GM21367 (cell line): ENCODE data around the gene HAPLN2.

Source experiments
- ATAC-seq: cut with Tn5 transposase; IDR thresholded peaks from one replicate; pipeline ENCODE4 v1.9.1; 2021; ENCODE audit not compliant: unreplicated experiment

Gene HAPLN2

GRCh38 chr1:156659988-156660751 is 41.0 kb downstream of the HAPLN2 start:
- peak; percentile 51 for ATAC-seq

- no peak for ATAC-seq
Observed at GRCh38 chr1:156660752-156661112, 41.5 kb downstream of the HAPLN2 start.

- ATAC-seq, result no peak
Observed at GRCh38 chr1:156662005-156662799, 43.0 kb downstream of the HAPLN2 start.

GRCh38 chr1:156662800-156663055 is 43.5 kb downstream of the HAPLN2 start:
- no peak for ATAC-seq

GRCh38 chr1:156663178-156663577 is 44.0 kb downstream of the HAPLN2 start:
- ATAC-seq, result no peak

GRCh38 chr1:156664046-156664766 is 45.0 kb downstream of the HAPLN2 start:
- ATAC-seq, result no peak

- ATAC-seq, result no peak
Observed at GRCh38 chr1:156664767-156665411, 45.7 kb downstream of the HAPLN2 start.

GRCh38 chr1:156665539-156665938 is 46.3 kb downstream of the HAPLN2 start:
- ATAC-seq, result no peak

GRCh38 chr1:156666862-156667609 is 47.8 kb downstream of the HAPLN2 start:
- ATAC-seq, result no peak

- ATAC-seq, result no peak
Observed at GRCh38 chr1:156667610-156667967, 48.4 kb downstream of the HAPLN2 start.

GRCh38 chr1:156667968-156668709 is 48.9 kb downstream of the HAPLN2 start:
- ATAC-seq, result no peak

GRCh38 chr1:156668801-156669637 is 49.8 kb downstream of the HAPLN2 start:
- no peak for ATAC-seq

- ATAC-seq, result no peak
Observed at GRCh38 chr1:156669794-156670193, 50.6 kb downstream of the HAPLN2 start.

- no peak for ATAC-seq
Observed at GRCh38 chr1:156670359-156670758, 51.1 kb downstream of the HAPLN2 start.

GRCh38 chr1:156670791-156671190 is 51.6 kb downstream of the HAPLN2 start:
- ATAC-seq, result no peak

GRCh38 chr1:156671804-156672203 is 52.6 kb downstream of the HAPLN2 start:
- no peak for ATAC-seq

- no peak for ATAC-seq
Observed at GRCh38 chr1:156673387-156674121, 54.3 kb downstream of the HAPLN2 start.
